Keratinocyte (primary cell): ENCODE data around the gene GPX4. TPM values are rescaled to one million over a fixed set of nuclear protein-coding genes. Genes with fewer than 3 reads are reported as not detected.

Experiments used
- DNase-seq: peaks from one replicate; pipeline ENCODE4 v3.0.0-alpha.2; 2011; ENCODE audit warnings: low read depth, missing footprints, low spot score
- FAIRE-seq: peaks from 2 replicates; lab custom pipeline; 2011; peaks lifted over from hg19 to GRCh38; lab: Jason Lieb, UNC
- H2AFZ ChIP-seq: 2 replicates; pipeline ENCODE4 v1.6.0; 2012; ENCODE audit warnings: low read length, control low read depth, inconsistent platforms; ENCODE audit not compliant: control insufficient read depth
- H3K27ac ChIP-seq: 2 replicates; pipeline ENCODE4 v1.5.1; 2011; ENCODE audit warnings: low read length; ENCODE audit not compliant: control insufficient read depth, insufficient read depth
- H3K27me3 ChIP-seq: 3 replicates; pipeline ENCODE4 v1.6.0; 2011; ENCODE audit warnings: low read length; ENCODE audit not compliant: control insufficient read depth, insufficient read depth; ENCODE audit errors: extremely low read depth
- H3K36me3 ChIP-seq, 2 experiments: 2 replicates in 1 of 2; 3 replicates in 1 of 2; pipeline ENCODE4 v1.5.1; 2011; ENCODE audit warnings: low read length in 2 of 2, mild to moderate bottlenecking in 1 of 2; ENCODE audit not compliant: control insufficient read depth in 2 of 2, insufficient read depth in 2 of 2; ENCODE audit errors: extremely low read depth in 1 of 2
- H3K4me1 ChIP-seq: 3 replicates; pipeline ENCODE4 v1.5.1; 2011; ENCODE audit warnings: low read length; ENCODE audit not compliant: control insufficient read depth, insufficient read depth; ENCODE audit errors: extremely low read depth
- H3K4me2 ChIP-seq: 3 replicates; pipeline ENCODE4 v1.6.0; 2011; ENCODE audit warnings: low read depth, low read length; ENCODE audit not compliant: control insufficient read depth, insufficient read depth; ENCODE audit errors: extremely low read depth
- H3K4me3 ChIP-seq, 3 experiments: fragments of 200-600 bp in 1 of 3; sonication (generic) in 1 of 3; 2 replicates in 2 of 3; 3 replicates in 1 of 3; pipeline ENCODE4 v1.5.1; 2011 to 2016; ENCODE audit warnings: low read length in 3 of 3, mild to moderate bottlenecking in 3 of 3, control low read depth in 2 of 3, inconsistent platforms in 1 of 3, low read depth in 1 of 3, mixed read lengths in 1 of 3, mixed run types in 1 of 3, moderate library complexity in 1 of 3; ENCODE audit not compliant: control insufficient read depth in 2 of 3, insufficient read depth in 2 of 3; ENCODE audit errors: extremely low read depth in 1 of 3
- H3K79me2 ChIP-seq: 2 replicates; pipeline ENCODE4 v1.6.0; 2012; ENCODE audit warnings: low read length; ENCODE audit not compliant: control insufficient read depth, insufficient read depth
- H3K9ac ChIP-seq: 3 replicates; pipeline ENCODE4 v1.6.0; 2011; ENCODE audit warnings: low read length; ENCODE audit not compliant: control insufficient read depth, insufficient read depth; ENCODE audit errors: extremely low read depth
- H3K9me1 ChIP-seq: 3 replicates; pipeline ENCODE4 v1.6.0; 2011; ENCODE audit warnings: low read length; ENCODE audit not compliant: control insufficient read depth, insufficient read depth; ENCODE audit errors: extremely low read depth
- H3K9me3 ChIP-seq: 2 replicates; pipeline ENCODE4 v1.5.1; 2012; ENCODE audit warnings: low read depth, low read length; ENCODE audit not compliant: control insufficient read depth
- H4K20me1 ChIP-seq: 3 replicates; pipeline ENCODE4 v1.6.0; 2011; ENCODE audit warnings: low read length; ENCODE audit not compliant: control insufficient read depth, insufficient read depth; ENCODE audit errors: extremely low read depth
- EZH2 ChIP-seq: IDR thresholded peaks from one replicate; pipeline ENCODE4 v1.6.1; 2012; ENCODE audit warnings: inconsistent platforms, mild to moderate bottlenecking, low read length, moderate library complexity
- dilution Hi-C: fragments of 300-500 bp; cut with MboI; formaldehyde crosslinking; loops from one replicate; pipeline ENCODE4 v1.7.0; 2020; ENCODE audit warnings: low sequenced_read_pairs; ENCODE audit not compliant: extremely low pct_ligation_motif_present
- polyA plus RNA-seq, 5 experiments: library from polyadenylated mRNA; depleted of rRNA in 3 of 5; stranded (reverse) in 3 of 5; stranded (forward) in 1 of 5; unstranded in 1 of 5; fragments of >200 nt; gene quantifications; 1 replicate in 1 of 5; 2 replicates in 3 of 5; 3 replicates in 1 of 5; pipeline versions ENCODE4 v1.2.1 to v1.2.3, GENCODE V29; 2011 to 2012; ENCODE audit warnings: missing spikeins in 2 of 5, low read depth in 1 of 5, low replicate concordance in 1 of 5
- TF ChIP-seq, protein P1 (sequence below), 3 experiments: IDR thresholded peaks in 1 of 3; conservative IDR thresholded peaks in 1 of 3; optimal IDR thresholded peaks in 1 of 3; 2 replicates in 2 of 3; 3 replicates in 1 of 3; pipeline versions ENCODE3 to v1.5.1; 2011; ENCODE audit warnings: low read length in 3 of 3, mild to moderate bottlenecking in 3 of 3, moderate library complexity in 2 of 3, control low read depth in 1 of 3, inconsistent platforms in 1 of 3; ENCODE audit not compliant: insufficient read depth in 2 of 3; ENCODE audit errors: extremely low read depth in 1 of 3

The GPX4 gene
- polyA plus RNA-seq, 1 donor (not counting 4 experiments of a cell fraction or from before 2014, with no cell fraction given): 193 TPM

DNA sequence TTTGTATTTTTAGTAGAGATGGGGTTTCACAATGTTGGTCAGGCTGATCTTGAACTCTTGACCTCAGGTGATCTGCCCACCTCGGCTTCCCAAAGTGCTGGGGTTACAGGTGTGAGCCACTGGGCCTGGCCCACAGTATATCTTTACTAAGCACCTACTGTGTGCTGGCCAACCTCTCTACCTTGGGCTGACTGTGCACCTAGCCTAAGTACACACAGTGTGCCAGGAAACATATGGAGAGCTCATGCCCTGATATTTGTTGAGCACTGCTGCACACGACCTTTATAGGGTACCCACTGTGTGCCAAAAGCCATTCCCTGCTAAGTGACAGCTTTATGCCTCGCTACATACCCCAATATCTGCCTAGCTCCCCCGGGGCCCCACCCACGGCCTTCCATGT is 43.1 kb upstream of the GPX4 start:
- Histone ChIP-seq H3K9me3 (peaks cover 28% of the 10 kb centered on the region), H3K27ac (no peak overlapping the region), H4K20me1 (no peaks in the 10 kb centered on the region), H3K79me2 (no peaks in the 10 kb centered on the region), H3K9me1 (no peaks in the 10 kb centered on the region), H3K4me3 (no peak overlapping the region), H3K4me2 (no peak overlapping the region), H2AFZ (no peak overlapping the region), H3K4me1 (peaks cover 7% of the 10 kb centered on the region), H3K9ac (no peak overlapping the region), H3K36me3 (peaks cover 13 to 26% of the 10 kb centered on the region in 2 experiments), H3K27me3 (no peaks in the 10 kb centered on the region)
- DNase-seq: no peak
- no peak for FAIRE-seq
- TF ChIP-seq, protein P1, sequence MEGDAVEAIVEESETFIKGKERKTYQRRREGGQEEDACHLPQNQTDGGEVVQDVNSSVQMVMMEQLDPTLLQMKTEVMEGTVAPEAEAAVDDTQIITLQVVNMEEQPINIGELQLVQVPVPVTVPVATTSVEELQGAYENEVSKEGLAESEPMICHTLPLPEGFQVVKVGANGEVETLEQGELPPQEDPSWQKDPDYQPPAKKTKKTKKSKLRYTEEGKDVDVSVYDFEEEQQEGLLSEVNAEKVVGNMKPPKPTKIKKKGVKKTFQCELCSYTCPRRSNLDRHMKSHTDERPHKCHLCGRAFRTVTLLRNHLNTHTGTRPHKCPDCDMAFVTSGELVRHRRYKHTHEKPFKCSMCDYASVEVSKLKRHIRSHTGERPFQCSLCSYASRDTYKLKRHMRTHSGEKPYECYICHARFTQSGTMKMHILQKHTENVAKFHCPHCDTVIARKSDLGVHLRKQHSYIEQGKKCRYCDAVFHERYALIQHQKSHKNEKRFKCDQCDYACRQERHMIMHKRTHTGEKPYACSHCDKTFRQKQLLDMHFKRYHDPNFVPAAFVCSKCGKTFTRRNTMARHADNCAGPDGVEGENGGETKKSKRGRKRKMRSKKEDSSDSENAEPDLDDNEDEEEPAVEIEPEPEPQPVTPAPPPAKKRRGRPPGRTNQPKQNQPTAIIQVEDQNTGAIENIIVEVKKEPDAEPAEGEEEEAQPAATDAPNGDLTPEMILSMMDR (optimal IDR thresholded peaks at IDR 0.05 in 1 of 3, IDR thresholded peaks at IDR 0.05 in 1 of 3, conservative IDR thresholded peaks at IDR 0.05 in 1 of 3; ENCODE audit: extremely low read depth in 1 of 3, insufficient read depth in 2 of 3, low read length in 3 of 3): no peak
- TF ChIP-seq EZH2: no peak
- dilution Hi-C loops: no loop called here

DNA sequence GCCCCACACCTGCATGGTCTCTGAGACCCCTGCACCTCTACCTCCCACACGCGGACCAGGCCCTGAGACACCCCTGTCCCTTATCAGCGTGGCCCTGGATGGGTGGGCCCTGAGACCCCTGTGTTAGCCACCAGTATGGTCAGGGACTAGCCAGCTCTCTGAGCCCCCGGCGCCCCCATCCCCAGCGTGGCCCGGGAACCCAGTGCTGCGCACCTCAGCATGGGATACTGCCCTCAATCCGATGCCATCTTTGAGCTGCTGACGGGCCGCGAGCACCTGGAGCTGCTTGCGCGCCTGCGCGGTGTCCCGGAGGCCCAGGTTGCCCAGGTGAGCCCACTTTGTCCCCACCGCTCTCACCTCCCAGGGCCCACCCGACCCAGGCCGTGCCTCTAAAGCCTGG is 41.8 kb upstream of the GPX4 start:
- H3K27me3 ChIP-seq: peaks cover 4% of the 10 kb centered on the region
- no peak for TF ChIP-seq EZH2
- TF ChIP-seq, protein P1 (optimal IDR thresholded peaks at IDR 0.05 in 1 of 3, IDR thresholded peaks at IDR 0.05 in 1 of 3, conservative IDR thresholded peaks at IDR 0.05 in 1 of 3; ENCODE audit: extremely low read depth in 1 of 3, insufficient read depth in 2 of 3, low read length in 3 of 3): no peak
- H2AFZ ChIP-seq: no peak overlapping the region
- H3K4me3 ChIP-seq: no peak overlapping the region
- H3K9ac ChIP-seq: no peak overlapping the region
- dilution Hi-C loops: no loop called here
- H3K36me3 ChIP-seq: peaks cover 8 to 16% of the 10 kb centered on the region in 2 experiments
- no peaks in the 10 kb centered on the region for H4K20me1 ChIP-seq
- no peaks in the 10 kb centered on the region for H3K79me2 ChIP-seq
- no peak overlapping the region for H3K4me2 ChIP-seq
- no peak overlapping the region for H3K27ac ChIP-seq
- no peak for FAIRE-seq
- H3K4me1 ChIP-seq: peaks cover 20% of the 10 kb centered on the region
- no peaks in the 10 kb centered on the region for H3K9me1 ChIP-seq
- H3K9me3 ChIP-seq: peaks cover 17% of the 10 kb centered on the region
- DNase-seq: no peak
